ENCODE data around the gene PDGFC. TPM values are rescaled to one million over a fixed set of nuclear protein-coding genes. Genes with fewer than 3 reads are reported as not detected.

Gene PDGFC
- total RNA-seq, 2 donors from 2014 or later = 3.9 to 8.3 TPM

DNA sequence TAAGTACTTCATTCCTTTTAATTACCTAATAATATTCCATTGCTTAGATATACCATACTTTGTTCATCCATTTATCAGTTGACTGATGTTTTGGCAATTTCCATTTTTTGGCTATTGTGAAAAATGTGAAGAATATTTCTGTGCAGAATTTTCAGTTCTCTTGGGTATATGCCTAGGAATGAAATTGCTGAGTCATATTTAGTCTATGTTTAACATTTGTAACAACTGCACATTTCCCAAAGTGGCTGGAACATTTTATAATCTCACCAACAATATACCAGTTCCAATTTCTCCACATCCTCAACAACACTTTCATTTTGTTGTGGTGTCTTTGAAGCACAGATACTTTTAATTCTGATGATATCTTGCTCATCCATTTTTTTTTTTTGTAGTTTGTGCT is 215.5 kb downstream of the PDGFC start:
- no peak for TF ChIP-seq CTCF (IDR thresholded peaks at IDR 0.05)
- no peak overlapping the region for H3K4me3 ChIP-seq
- no peaks in the 10 kb centered on the region for H3K9me3 ChIP-seq
- no peak for DNase-seq
- H3K27ac ChIP-seq = no peak overlapping the region
- no peaks in the 10 kb centered on the region for H3K4me1 ChIP-seq
- H3K9ac ChIP-seq (ENCODE audit: low read depth in 2 of 2, low read length in 2 of 2) = no peak overlapping the region
- H3K27me3 ChIP-seq = no peaks in the 10 kb centered on the region
- H3K36me3 ChIP-seq = no peaks in the 10 kb centered on the region
- intact Hi-C loops (cut with DNase I) = no loop called here

GRCh38 chr4:156754832-156755570 is 216.6 kb downstream of the PDGFC start:
- no peak for TF ChIP-seq CTCF (IDR thresholded peaks at IDR 0.05)
- intact Hi-C loops (cut with DNase I) = no loop called here
- no peak overlapping the region for H3K4me3 ChIP-seq
- no peaks in the 10 kb centered on the region for H3K4me1 ChIP-seq
- H3K27me3 ChIP-seq = no peaks in the 10 kb centered on the region
- DNase-seq = no peak
- no peak overlapping the region for H3K9ac ChIP-seq (ENCODE audit: low read depth in 2 of 2, low read length in 2 of 2)
- H3K27ac ChIP-seq = no peak overlapping the region
- H3K36me3 ChIP-seq = no peaks in the 10 kb centered on the region
- no peaks in the 10 kb centered on the region for H3K9me3 ChIP-seq

- no peak for DNase-seq
- intact Hi-C loops (cut with DNase I) = no loop called here
- H3K36me3 ChIP-seq = no peaks in the 10 kb centered on the region
- H3K27ac ChIP-seq = no peak overlapping the region
- H3K4me1 ChIP-seq = no peaks in the 10 kb centered on the region
- TF ChIP-seq CTCF (IDR thresholded peaks at IDR 0.05) = no peak
- H3K4me3 ChIP-seq = no peak overlapping the region
- H3K9ac ChIP-seq (ENCODE audit: low read depth in 2 of 2, low read length in 2 of 2) = no peak overlapping the region
- no peaks in the 10 kb centered on the region for H3K9me3 ChIP-seq
- H3K27me3 ChIP-seq = no peaks in the 10 kb centered on the region
These were observed 220.1 kb downstream of the PDGFC start for GRCh38 chr4:156751486-156751885.

- H3K27ac ChIP-seq = no peak overlapping the region
These were observed 221.9 kb downstream of the PDGFC start for GRCh38 chr4:156749426-156750403.

More at GRCh38 chr4:156749426-156750403, 221.9 kb downstream of the PDGFC start:
- Histone ChIP-seq H3K4me1 (no peaks in the 10 kb centered on the region), H3K9me3 (no peaks in the 10 kb centered on the region), H3K36me3 (no peaks in the 10 kb centered on the region), H3K27me3 (no peaks in the 10 kb centered on the region), H3K4me3 (no peak overlapping the region), H3K9ac (ENCODE audit: low read depth in 2 of 2, low read length in 2 of 2) (no peak overlapping the region)
- no peak for DNase-seq
- intact Hi-C loops (cut with DNase I) = no loop called here
- TF ChIP-seq CTCF (IDR thresholded peaks at IDR 0.05) = no peak

All from colonic mucosa (tissue), 4 donors.